H1 (cell line): Measurements from ENCODE around the gene DRC3.

Experiments
- EP300 ChIP-seq, 2 experiments: IDR thresholded peaks; 1 replicate in 1 of 2; 2 replicates in 1 of 2; pipeline ENCODE4 v1.6.1; 2011 to 2012; ENCODE audit warnings: low read depth in 2 of 2, low read length in 2 of 2, mild to moderate bottlenecking in 2 of 2, borderline replicate concordance in 1 of 2, inconsistent platforms in 1 of 2, moderate library complexity in 1 of 2
- EZH2 ChIP-seq: fragments of 200-600 bp; sonication (generic); IDR thresholded peaks from 2 replicates; pipeline ENCODE4 v1.7.1; 2012; ENCODE audit warnings: low read depth, mild to moderate bottlenecking, moderate library complexity, low read length, inconsistent platforms; ENCODE audit not compliant: severe bottlenecking
- GABPA ChIP-seq: IDR thresholded peaks from 2 replicates; pipeline ENCODE4 v1.6.1; 2011; ENCODE audit warnings: mild to moderate bottlenecking, low read length, moderate library complexity, borderline replicate concordance; ENCODE audit not compliant: insufficient read depth
- JUN ChIP-seq: IDR thresholded peaks from 2 replicates; pipeline ENCODE4 v1.6.1; 2011; ENCODE audit warnings: low read depth, mild to moderate bottlenecking, improper control_type of control experiment, low read length
- POLR2A ChIP-seq, 2 experiments: IDR thresholded peaks; 1 replicate in 1 of 2; 2 replicates in 1 of 2; pipeline ENCODE4 v1.6.1; 2011; ENCODE audit warnings: low read depth in 2 of 2, low read length in 2 of 2, mild to moderate bottlenecking in 2 of 2; ENCODE audit errors: control extremely low read depth in 1 of 2
- POLR2AphosphoS5 ChIP-seq: IDR thresholded peaks from 2 replicates; pipeline ENCODE4 v1.6.1; 2011; ENCODE audit warnings: low read depth, low read length
- RBBP5 ChIP-seq: IDR thresholded peaks from 2 replicates; pipeline ENCODE4 v1.7.1; 2012; ENCODE audit warnings: low read depth, mild to moderate bottlenecking, inconsistent platforms, low read length, moderate library complexity, borderline replicate concordance
- YY1 ChIP-seq: IDR thresholded peaks from 2 replicates; pipeline ENCODE4 v1.6.1; 2011; ENCODE audit warnings: low read depth, mild to moderate bottlenecking, low read length
- ZNF274 ChIP-seq: IDR thresholded peaks from 2 replicates; pipeline ENCODE4 v1.7.0; 2012; ENCODE audit warnings: low read length, borderline replicate concordance; ENCODE audit errors: extremely low read depth
- TF ChIP-seq, protein P1 (sequence below), 3 experiments: IDR thresholded peaks; 1 replicate in 2 of 3; 2 replicates in 1 of 3; pipeline versions ENCODE4 v1.5.1 to v1.6.1; 2011; ENCODE audit warnings: low read length in 3 of 3, mild to moderate bottlenecking in 3 of 3, inconsistent platforms in 2 of 3, low read depth in 1 of 3, moderate library complexity in 1 of 3; ENCODE audit not compliant: insufficient read depth in 1 of 3; ENCODE audit errors: control extremely low read depth in 1 of 3

GRCh38 chr17:17944242-17944641 lies 28.4 kb upstream of the DRC3 start:
- TF ChIP-seq, protein P1, sequence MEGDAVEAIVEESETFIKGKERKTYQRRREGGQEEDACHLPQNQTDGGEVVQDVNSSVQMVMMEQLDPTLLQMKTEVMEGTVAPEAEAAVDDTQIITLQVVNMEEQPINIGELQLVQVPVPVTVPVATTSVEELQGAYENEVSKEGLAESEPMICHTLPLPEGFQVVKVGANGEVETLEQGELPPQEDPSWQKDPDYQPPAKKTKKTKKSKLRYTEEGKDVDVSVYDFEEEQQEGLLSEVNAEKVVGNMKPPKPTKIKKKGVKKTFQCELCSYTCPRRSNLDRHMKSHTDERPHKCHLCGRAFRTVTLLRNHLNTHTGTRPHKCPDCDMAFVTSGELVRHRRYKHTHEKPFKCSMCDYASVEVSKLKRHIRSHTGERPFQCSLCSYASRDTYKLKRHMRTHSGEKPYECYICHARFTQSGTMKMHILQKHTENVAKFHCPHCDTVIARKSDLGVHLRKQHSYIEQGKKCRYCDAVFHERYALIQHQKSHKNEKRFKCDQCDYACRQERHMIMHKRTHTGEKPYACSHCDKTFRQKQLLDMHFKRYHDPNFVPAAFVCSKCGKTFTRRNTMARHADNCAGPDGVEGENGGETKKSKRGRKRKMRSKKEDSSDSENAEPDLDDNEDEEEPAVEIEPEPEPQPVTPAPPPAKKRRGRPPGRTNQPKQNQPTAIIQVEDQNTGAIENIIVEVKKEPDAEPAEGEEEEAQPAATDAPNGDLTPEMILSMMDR (IDR thresholded peaks at IDR 0.05; ENCODE audit: control extremely low read depth in 1 of 3, insufficient read depth in 1 of 3, low read depth in 1 of 3, low read length in 3 of 3) = no peak
- no peak for TF ChIP-seq GABPA
- no peak for TF ChIP-seq POLR2AphosphoS5
- no peak for TF ChIP-seq EZH2
- TF ChIP-seq EP300 (IDR thresholded peaks at IDR 0.05; ENCODE audit: borderline replicate concordance in 1 of 2, low read depth in 2 of 2, low read length in 2 of 2) = no peak
- TF ChIP-seq POLR2A (IDR thresholded peaks at IDR 0.05; ENCODE audit: control extremely low read depth in 1 of 2, low read depth in 2 of 2, low read length in 2 of 2) = no peak
- no peak for TF ChIP-seq RBBP5
- no peak for TF ChIP-seq JUN
- TF ChIP-seq ZNF274 = no peak
- TF ChIP-seq YY1 = no peak
